ENCODE data around the gene NLGN3. TPM values are rescaled to one million over a fixed set of nuclear protein-coding genes. Genes with fewer than 3 reads are reported as not detected.

NLGN3 gene
- total RNA-seq (2021; ENCODE audit: unreplicated experiment) (0.28 TPM), Bru-seq, nascent RNA (percentile 25 among the genes with signal in this experiment), BruChase-seq, experiment 1, labeled RNA remaining after a 2-hour chase (percentile 31 among the genes with signal in this experiment), BruChase-seq, experiment 2, labeled RNA remaining after a 6-hour chase (percentile 32 among the genes with signal in this experiment)
- 0.16 TPM for polyA plus RNA-seq (2012; ENCODE audit: insufficient read length)
- long read RNA-seq = 0 reads

DNA sequence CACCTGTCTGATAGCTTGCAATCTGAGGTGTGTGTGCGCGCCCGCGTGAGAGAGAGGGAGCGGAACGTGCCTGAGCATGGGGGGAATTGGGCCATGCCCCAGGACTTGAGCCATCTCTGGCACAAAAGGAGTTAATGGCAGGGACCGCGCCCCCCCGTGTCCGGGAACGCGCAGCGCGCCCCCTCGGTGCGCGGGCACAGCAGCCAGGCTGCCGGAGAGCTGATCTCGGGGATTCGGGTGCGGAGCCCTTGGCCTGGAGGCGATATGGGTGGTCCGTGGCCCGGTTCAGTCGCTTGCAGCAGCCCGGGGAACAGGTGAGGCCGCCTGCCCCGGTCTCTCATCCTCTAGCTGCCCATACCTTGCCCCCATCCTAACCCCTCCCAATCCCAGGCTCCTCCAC, at the start of gene NLGN3:
TSS of gene NLGN3 (plus strand) at position 191 of the 400 bp plus-strand sequence. CDS start 2,909 bp downstream, outside the sequence.
- peak within 1 kb of the TSS in 1 of 2 experiments; percentile 9; a peak in 2 of 4 replicates for H3K4me3 ChIP-seq (ENCODE audit: low read depth in 2 of 2, low read length in 2 of 2)
- H3K9me3 ChIP-seq (ENCODE audit: control insufficient read depth, insufficient read depth, low read depth, low read length) = no peaks in the 10 kb centered on the region
- ChIA-PET CTCF (interaction anchor here (0.6 kb wide), 2 partner anchors 31 to 109 kb away, joined by 3 to 8 read pairs; partner anchors contain the start of gene ZMYM3), POLR2A (no interaction called here)
- no TSS peak for BruUV-seq (replicated peaks)
- in situ Hi-C loops (cut with HindIII; ENCODE audit: low pct_unique_long_range_greater_than_20kb, low sequenced_read_pairs) (no loop called here), intact Hi-C loops (cut with micrococcal nuclease; ENCODE audit: unreplicated experiment) (no loop called here)
- TF ChIP-seq REST (IDR thresholded peaks at IDR 0.05; ENCODE audit: insufficient read depth in 1 of 2, low read depth in 2 of 2, low read length in 1 of 2) = no peak
- TF ChIP-seq, protein P1, sequence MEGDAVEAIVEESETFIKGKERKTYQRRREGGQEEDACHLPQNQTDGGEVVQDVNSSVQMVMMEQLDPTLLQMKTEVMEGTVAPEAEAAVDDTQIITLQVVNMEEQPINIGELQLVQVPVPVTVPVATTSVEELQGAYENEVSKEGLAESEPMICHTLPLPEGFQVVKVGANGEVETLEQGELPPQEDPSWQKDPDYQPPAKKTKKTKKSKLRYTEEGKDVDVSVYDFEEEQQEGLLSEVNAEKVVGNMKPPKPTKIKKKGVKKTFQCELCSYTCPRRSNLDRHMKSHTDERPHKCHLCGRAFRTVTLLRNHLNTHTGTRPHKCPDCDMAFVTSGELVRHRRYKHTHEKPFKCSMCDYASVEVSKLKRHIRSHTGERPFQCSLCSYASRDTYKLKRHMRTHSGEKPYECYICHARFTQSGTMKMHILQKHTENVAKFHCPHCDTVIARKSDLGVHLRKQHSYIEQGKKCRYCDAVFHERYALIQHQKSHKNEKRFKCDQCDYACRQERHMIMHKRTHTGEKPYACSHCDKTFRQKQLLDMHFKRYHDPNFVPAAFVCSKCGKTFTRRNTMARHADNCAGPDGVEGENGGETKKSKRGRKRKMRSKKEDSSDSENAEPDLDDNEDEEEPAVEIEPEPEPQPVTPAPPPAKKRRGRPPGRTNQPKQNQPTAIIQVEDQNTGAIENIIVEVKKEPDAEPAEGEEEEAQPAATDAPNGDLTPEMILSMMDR (IDR thresholded peaks at IDR 0.05) = no peak
- H3K27ac ChIP-seq (ENCODE audit: low read length) = no peak within 1 kb of the TSS
- no peaks in the 10 kb centered on the region for H3K4me1 ChIP-seq (ENCODE audit: control insufficient read depth, insufficient read depth, low read length)
- H3K27me3 ChIP-seq (ENCODE audit: control insufficient read depth, insufficient read depth, low read length) = no peaks in the 10 kb centered on the region
- H3K36me3 ChIP-seq (ENCODE audit: control insufficient read depth, insufficient read depth, low read length) = no peaks in the 10 kb centered on the region
- DNase-seq (ENCODE audit: low read depth, low spot score) (no peak), ATAC-seq (no peak; the same call in 1 of the 2 replicates)

- H3K27me3 ChIP-seq (ENCODE audit: control insufficient read depth, insufficient read depth, low read length) = peaks cover 4% of the 10 kb centered on the region
- TF ChIP-seq TCF7L2 (IDR thresholded peaks at IDR 0.05; ENCODE audit: low read depth, low read length) = no peak
- TF ChIP-seq SIN3A (IDR thresholded peaks at IDR 0.05; ENCODE audit: borderline replicate concordance, insufficient read depth, low read depth, low read length) = no peak
- no peak for TF ChIP-seq REST (IDR thresholded peaks at IDR 0.05; ENCODE audit: insufficient read depth in 1 of 2, low read depth in 2 of 2, low read length in 1 of 2)
- peak overlapping the region; percentile 73; the same call in 1 of the 2 replicates for H3K27ac ChIP-seq (ENCODE audit: low read length)
- intact Hi-C loops (cut with micrococcal nuclease; ENCODE audit: unreplicated experiment) (loop anchor here (5.0 kb wide), 1 partner anchor 82 kb away; no protein-coding TSS in a partner anchor), in situ Hi-C loops (cut with HindIII; ENCODE audit: low pct_unique_long_range_greater_than_20kb, low sequenced_read_pairs) (no loop called here)
- H3K9me3 ChIP-seq (ENCODE audit: control insufficient read depth, insufficient read depth, low read depth, low read length) = no peaks in the 10 kb centered on the region
- H3K4me1 ChIP-seq (ENCODE audit: control insufficient read depth, insufficient read depth, low read length) = no peaks in the 10 kb centered on the region; the same call in 1 of the 2 replicates
- H3K36me3 ChIP-seq (ENCODE audit: control insufficient read depth, insufficient read depth, low read length) = no peaks in the 10 kb centered on the region
- no TSS peak for BruUV-seq (replicated peaks)
- ChIA-PET CTCF (no interaction called here), POLR2A (no interaction called here)
- peak overlapping the region; percentile 57 to 72 for H3K4me3 ChIP-seq (ENCODE audit: low read depth in 2 of 2, low read length in 2 of 2)
- no peak for ATAC-seq
- no peak for DNase-seq (ENCODE audit: low read depth, low spot score)
These were observed 49.6 kb upstream of the NLGN3 start for GRCh38 chrX:71095033-71095432.

All from Panc1 (cell line).